Left ventricle myocardium inferior (tissue), 1 donor: ENCODE measurements around the gene MTREX. TPM values are rescaled to one million over a fixed set of nuclear protein-coding genes. Genes with fewer than 3 reads are reported as not detected.

Experiments used
- DNase-seq: peaks from one replicate; pipeline ENCODE4 v3.0.0-alpha.2; 2020
- H3K27ac ChIP-seq: fragments of 200-600 bp; replicated peaks from 2 replicates; pipeline ENCODE4 v1.8.0; 2021
- H3K27me3 ChIP-seq: fragments of 200-600 bp; 2 replicates; pipeline ENCODE4 v1.8.0; 2021; ENCODE audit warnings: low read depth
- H3K36me3 ChIP-seq: fragments of 200-600 bp; 2 replicates; pipeline ENCODE4 v1.8.0; 2021
- H3K4me1 ChIP-seq: fragments of 200-600 bp; 2 replicates; pipeline ENCODE4 v1.8.0; 2021
- H3K4me3 ChIP-seq: fragments of 200-600 bp; 2 replicates; pipeline ENCODE4 v1.8.0; 2021; ENCODE audit warnings: mild to moderate bottlenecking, moderate library complexity
- H3K9me3 ChIP-seq: fragments of 200-600 bp; replicated peaks from 2 replicates; pipeline ENCODE4 v1.8.0; 2021
- CTCF ChIP-seq: fragments of 200-600 bp; IDR thresholded peaks from 2 replicates; pipeline ENCODE4 v1.8.0; 2021; ENCODE audit warnings: antibody characterized with exemption, mild to moderate bottlenecking, borderline replicate concordance
- intact Hi-C: fragments of 100-400 bp; cut with micrococcal nuclease; formaldehyde crosslinking; loops from one replicate; pipeline ENCODE4 v1.11.0; 2022
- total RNA-seq: library from RNA; stranded (reverse); fragmentation: NEBNext Ultra II Directional; extraction: Animal tissue kit (Norgen Biotek cat#: 25700); gene quantifications from one replicate; pipeline ENCODE4 v1.2.1, GENCODE V29; 2021
- donor health status: DM: no; HTN: yes; CAD: no; lungs with severe emphysema.

MTREX gene
- total RNA-seq, 1 donor from 2014 or later: 62.5 TPM

DNA sequence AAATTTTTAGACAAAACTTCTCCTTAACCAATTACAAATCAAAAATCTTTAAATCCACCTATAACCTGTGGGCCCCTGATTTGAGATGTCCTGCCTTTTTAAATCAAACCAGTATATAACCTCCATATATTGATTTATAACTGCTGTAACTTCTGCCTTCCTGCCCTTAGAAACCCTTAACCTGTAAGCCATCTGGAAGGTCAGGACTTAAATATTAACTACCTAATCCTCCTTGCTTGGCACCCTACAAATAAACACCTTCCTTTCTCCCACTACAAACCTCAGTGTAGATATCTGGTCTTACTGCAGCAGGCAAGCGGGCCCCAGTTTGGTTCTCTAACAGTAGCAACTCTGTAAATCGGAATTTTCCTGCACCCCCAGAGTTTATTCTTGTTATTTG, 83.9 kb downstream of the MTREX start:
- Histone ChIP-seq H3K4me3 (no peak overlapping the region), H3K27ac (no peak overlapping the region), H3K36me3 (peaks cover 46% of the 10 kb centered on the region), H3K27me3 (no peaks in the 10 kb centered on the region), H3K4me1 (peaks cover 21% of the 10 kb centered on the region), H3K9me3 (peaks cover 12% of the 10 kb centered on the region)
- intact Hi-C loops: no loop called here
- no peak for DNase-seq
- TF ChIP-seq CTCF: no peak

DNA sequence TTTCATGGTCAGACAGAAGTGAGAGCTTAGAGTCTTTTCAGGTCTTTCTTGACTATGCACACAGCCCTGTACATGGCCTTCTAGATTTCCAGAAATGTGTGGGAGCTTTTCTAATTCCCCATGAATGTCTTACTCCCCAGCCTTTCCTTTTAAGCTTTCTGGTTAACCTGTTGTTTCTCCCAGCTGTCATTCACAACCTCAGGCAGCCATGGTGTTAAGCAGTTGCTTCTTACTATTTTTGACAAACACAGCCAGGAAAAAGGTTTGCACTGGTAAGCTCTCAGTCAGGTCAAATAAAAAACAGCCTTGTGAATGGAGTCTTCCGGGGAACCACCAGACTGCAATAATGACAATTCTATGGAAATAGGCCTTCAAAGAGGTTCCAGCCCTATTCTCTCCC, 84.9 kb downstream of the MTREX start:
- H3K4me1 ChIP-seq: peaks cover 21% of the 10 kb centered on the region
- intact Hi-C loops: no loop called here
- no peak overlapping the region for H3K4me3 ChIP-seq
- TF ChIP-seq CTCF: no peak
- H3K27me3 ChIP-seq: no peaks in the 10 kb centered on the region
- H3K27ac ChIP-seq: no peak overlapping the region
- peaks cover 12% of the 10 kb centered on the region for H3K9me3 ChIP-seq
- no peak for DNase-seq
- peaks cover 44% of the 10 kb centered on the region for H3K36me3 ChIP-seq

GRCh38 chr5:55393501-55394175, 85.8 kb downstream of the MTREX start:
- H3K27ac ChIP-seq: no peak overlapping the region
- H3K4me1 ChIP-seq: peaks cover 21% of the 10 kb centered on the region
- DNase-seq: no peak
- H3K9me3 ChIP-seq: peaks cover 12% of the 10 kb centered on the region
- H3K27me3 ChIP-seq: no peaks in the 10 kb centered on the region
- peaks cover 41% of the 10 kb centered on the region for H3K36me3 ChIP-seq
- no peak for TF ChIP-seq CTCF
- H3K4me3 ChIP-seq: no peak overlapping the region
- intact Hi-C loops: no loop called here

DNA sequence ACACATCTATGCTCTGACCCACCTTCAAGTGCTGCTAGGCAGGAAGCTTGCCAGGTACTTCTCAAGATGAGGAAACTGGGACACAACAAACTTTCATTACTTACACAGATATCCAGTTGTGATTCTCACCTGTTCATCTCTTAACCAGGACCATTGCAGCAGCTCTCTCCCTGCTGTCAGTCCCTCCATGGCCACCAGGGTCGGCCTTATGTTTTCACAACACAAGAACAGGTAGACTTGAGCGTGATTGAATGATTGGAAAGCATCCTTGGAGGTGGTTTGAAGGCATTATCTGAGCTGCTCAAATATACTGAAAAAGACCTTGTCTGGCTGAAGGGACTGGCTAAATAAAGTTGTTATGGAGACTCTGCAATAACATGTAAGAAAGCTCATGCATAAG, 94.4 kb downstream of the MTREX start:
- no peak for DNase-seq
- peaks cover 6% of the 10 kb centered on the region for H3K4me1 ChIP-seq
- H3K27me3 ChIP-seq: no peaks in the 10 kb centered on the region
- intact Hi-C loops: no loop called here
- H3K4me3 ChIP-seq: no peak overlapping the region
- H3K27ac ChIP-seq: no peak overlapping the region
- no peaks in the 10 kb centered on the region for H3K9me3 ChIP-seq
- peak; percentile 22 for TF ChIP-seq CTCF
- H3K36me3 ChIP-seq: peaks cover 72% of the 10 kb centered on the region

- Histone ChIP-seq H3K27ac (no peak overlapping the region), H3K27me3 (no peaks in the 10 kb centered on the region), H3K36me3 (peaks cover 57% of the 10 kb centered on the region), H3K4me3 (no peak overlapping the region), H3K9me3 (no peaks in the 10 kb centered on the region), H3K4me1 (peaks cover 17% of the 10 kb centered on the region)
- DNase-seq: no peak
- intact Hi-C loops: loop anchor here (5.0 kb wide), 1 partner anchor 286 kb away; no protein-coding TSS in a partner anchor
- TF ChIP-seq CTCF: no peak
These were observed 98.5 kb downstream of the MTREX start for GRCh38 chr5:55406292-55406691.
